MCF 10A (cell line): ENCODE measurements around the gene PIGC. TPM values are rescaled to one million over a fixed set of nuclear protein-coding genes. Genes with fewer than 3 reads are reported as not detected.

Experiments used
- BruUV-seq: library from RNA; stranded (reverse); fragments of 400-500 nt; replicated peaks from 2 replicates; lab custom pipeline; 2021; lab: Mats Ljungman, UMichigan
- CTCF ChIA-PET: fragments of 300-600 bp; sonication (Branson Sonifier 250); formaldehyde crosslinking; extraction: SDS; loops from one replicate; lab custom pipeline; 2021; ENCODE audit warnings: antibody characterized with exemption, inconsistent platforms; lab: Yijun Ruan, JAX
- POLR2A ChIA-PET: fragments of 300-600, 350-650 bp; sonication (Branson Sonifier 250); formaldehyde crosslinking; extraction: SDS; loops from one replicate; lab custom pipeline; 2020; ENCODE audit warnings: antibody characterized with exemption, inconsistent platforms; lab: Yijun Ruan, JAX
- DNase-seq: peaks from one replicate; pipeline ENCODE4 v3.0.0-alpha.2; 2018; ENCODE audit not compliant: unreplicated experiment
- H3K27ac Mint-ChIP-seq: one replicate; pipeline ENCODE4 v1.8.0; 2022; ENCODE audit warnings: mild to moderate bottlenecking, low read depth, mixed read lengths; ENCODE audit not compliant: unreplicated experiment
- H3K27me3 Mint-ChIP-seq: one replicate; pipeline ENCODE4 v1.8.0; 2022; ENCODE audit warnings: mixed read lengths; ENCODE audit not compliant: insufficient read depth, unreplicated experiment
- H3K36me3 Mint-ChIP-seq: one replicate; pipeline ENCODE4 v1.8.0; 2022; ENCODE audit warnings: mild to moderate bottlenecking, moderate library complexity, mixed read lengths; ENCODE audit not compliant: insufficient read depth, unreplicated experiment
- H3K4me1 Mint-ChIP-seq: one replicate; pipeline ENCODE4 v1.8.0; 2022; ENCODE audit warnings: mixed read lengths; ENCODE audit not compliant: insufficient read depth, unreplicated experiment
- H3K4me3 Mint-ChIP-seq: one replicate; pipeline ENCODE4 v1.8.0; 2022; ENCODE audit warnings: mild to moderate bottlenecking, moderate library complexity, mixed read lengths; ENCODE audit not compliant: unreplicated experiment
- H3K9me3 Mint-ChIP-seq: one replicate; pipeline ENCODE4 v1.8.0; 2022; ENCODE audit warnings: mixed read lengths; ENCODE audit not compliant: unreplicated experiment
- CTCF ChIP-seq: fragments of 200-600 bp; IDR thresholded peaks from one replicate; pipeline ENCODE4 v1.8.0; 2022; ENCODE audit warnings: antibody characterized with exemption, mild to moderate bottlenecking; ENCODE audit not compliant: unreplicated experiment
- intact Hi-C: fragments of 100-400 bp; cut with micrococcal nuclease; formaldehyde crosslinking; loops from 2 replicates; pipeline ENCODE4 v1.14.1; 2022
- total RNA-seq: library from RNA; stranded (reverse); gene quantifications from 2 replicates; pipeline ENCODE4 v1.2.3, GENCODE V29; 2022

Gene PIGC
- total RNA-seq, 1 experiment from 2014 or later: 20.2 TPM

- CTCF ChIA-PET: interaction anchor here (0.6 to 2.3 kb wide), 4 partner anchors 9 to 483 kb away, joined by 3 to 13 read pairs (median 4); no protein-coding TSS in a partner anchor
- intact Hi-C loops: no loop called here
- H3K4me1 Mint-ChIP-seq: peaks cover 11% of the 10 kb centered on the region
These were observed 25.8 kb upstream of the PIGC start for GRCh38 chr1:172469717-172470116.

DNA sequence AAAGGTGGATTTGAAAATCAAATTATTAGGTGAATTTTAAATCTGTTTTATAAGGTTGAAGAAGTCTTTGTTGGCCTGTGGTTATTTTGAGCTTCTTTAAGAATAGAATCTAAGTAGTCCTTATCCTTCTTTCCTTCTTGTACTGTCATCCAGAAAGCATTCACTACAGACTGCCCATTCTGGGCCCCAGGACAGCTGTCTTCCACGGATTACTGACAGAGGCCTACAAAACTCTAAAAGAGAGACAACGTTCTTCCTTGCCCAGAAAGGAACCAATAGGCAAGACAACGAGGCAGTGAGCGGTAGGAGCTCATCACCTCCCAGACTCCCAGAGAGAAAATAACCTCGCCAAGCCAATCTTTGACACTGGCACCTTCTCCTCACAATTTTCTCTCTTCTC lies 24.4 kb upstream of the PIGC start:
- Mint-ChIP-seq H3K9me3 (no peaks in the 10 kb centered on the region), H3K36me3 (no peaks in the 10 kb centered on the region), H3K27ac (no peak overlapping the region), H3K27me3 (no peaks in the 10 kb centered on the region), H3K4me1 (peaks cover 11% of the 10 kb centered on the region), H3K4me3 (no peak overlapping the region)
- DNase-seq: no peak
- ChIA-PET CTCF (interaction anchor here (0.6 to 2.3 kb wide), 9 partner anchors 18 to 274 kb away, joined by 3 to 13 read pairs (median 3); partner anchors contain the start of gene PIGC), POLR2A (interaction anchor here (1.3 kb wide), 1 partner anchor 64 kb away, joined by 3 read pairs; the partner anchor contains the start of gene SUCO)
- BruUV-seq: no TSS peak
- intact Hi-C loops: no loop called here
- no peak for TF ChIP-seq CTCF

More at GRCh38 chr1:172469717-172470116, 25.8 kb upstream of the PIGC start:
- POLR2A ChIA-PET: interaction anchor here (0.5 to 0.9 kb wide), 2 partner anchors 9 to 22 kb away, joined by 3 to 4 read pairs; no protein-coding TSS in a partner anchor
- no peak for TF ChIP-seq CTCF
- Mint-ChIP-seq H3K27me3 (no peaks in the 10 kb centered on the region), H3K9me3 (no peaks in the 10 kb centered on the region), H3K36me3 (no peaks in the 10 kb centered on the region), H3K27ac (no peak overlapping the region), H3K4me3 (no peak overlapping the region)
- BruUV-seq: no TSS peak
- DNase-seq: no peak

DNA sequence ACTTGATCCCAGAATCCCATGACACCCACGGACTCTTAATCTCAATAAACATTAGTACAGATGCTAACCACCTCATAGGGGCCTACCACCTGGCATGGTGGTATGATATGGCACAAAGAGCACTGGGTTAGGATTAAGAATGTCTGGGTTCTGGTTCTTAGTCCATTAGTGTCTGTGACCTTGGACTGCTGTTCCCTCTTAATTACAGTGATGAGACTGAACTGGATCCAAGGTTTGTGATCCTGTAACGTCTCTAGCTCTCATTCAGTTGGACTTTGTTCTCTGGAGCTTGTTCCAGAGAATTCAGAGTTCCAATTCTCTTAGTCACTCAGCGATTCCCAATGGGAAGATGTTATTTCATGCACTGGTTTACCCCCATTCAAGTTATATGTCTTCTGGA lies 23.6 kb upstream of the PIGC start:
- H3K27me3 Mint-ChIP-seq: no peaks in the 10 kb centered on the region

More for the DNA sequence above, 23.6 kb upstream of the PIGC start:
- H3K27ac Mint-ChIP-seq: no peak overlapping the region
- ChIA-PET POLR2A (interaction anchor here (0.9 to 1.5 kb wide), 4 partner anchors 41 to 118 kb away, joined by 3 to 4 read pairs (median 4); no protein-coding TSS in a partner anchor), CTCF (interaction anchor here (0.5 to 1.2 kb wide), 4 partner anchors 25 to 203 kb away, joined by 3 to 4 read pairs (median 3); no protein-coding TSS in a partner anchor)
- no peaks in the 10 kb centered on the region for H3K9me3 Mint-ChIP-seq
- no peaks in the 10 kb centered on the region for H3K36me3 Mint-ChIP-seq
- intact Hi-C loops: no loop called here
- DNase-seq: no peak
- H3K4me1 Mint-ChIP-seq: peaks cover 11% of the 10 kb centered on the region
- BruUV-seq: no TSS peak
- no peak for TF ChIP-seq CTCF
- H3K4me3 Mint-ChIP-seq: no peak overlapping the region
